ENCODE data around the gene ALG8.

- TF ChIP-seq CTCF (IDR thresholded peaks at IDR 0.05), result no peak
- no peak for TF ChIP-seq POLR2A (IDR thresholded peaks at IDR 0.05)
Observed at GRCh38 chr11:78079232-78080083, 60.0 kb downstream of the ALG8 start, which contains the start of gene NDUFC2.
